Measurements from ENCODE around the gene CHTF18. TPM values are rescaled to one million over a fixed set of nuclear protein-coding genes. Genes with fewer than 3 reads are reported as not detected.

The CHTF18 gene
- total and polyA plus RNA-seq, 9 donors: 0.32 to 25.5 (median 18.7) TPM

- 68 to 82% (median 74%) methylated on average over 15 to 17 of the region's 17 CpGs for WGBS, 3 donors
- H3K4me3 ChIP-seq: no peak overlapping the region
- no peaks in the 10 kb centered on the region for H3K4me1 ChIP-seq (ENCODE audit: insufficient read depth)
- H3K9me3 ChIP-seq: no peaks in the 10 kb centered on the region
- no peak overlapping the region for H3K27ac ChIP-seq
- H3K36me3 ChIP-seq: no peaks in the 10 kb centered on the region
- intact Hi-C loops (cut with DNase I): no loop called here
- H3K27me3 ChIP-seq: no peaks in the 10 kb centered on the region
- no peak for DNase-seq
- TF ChIP-seq, protein P1, sequence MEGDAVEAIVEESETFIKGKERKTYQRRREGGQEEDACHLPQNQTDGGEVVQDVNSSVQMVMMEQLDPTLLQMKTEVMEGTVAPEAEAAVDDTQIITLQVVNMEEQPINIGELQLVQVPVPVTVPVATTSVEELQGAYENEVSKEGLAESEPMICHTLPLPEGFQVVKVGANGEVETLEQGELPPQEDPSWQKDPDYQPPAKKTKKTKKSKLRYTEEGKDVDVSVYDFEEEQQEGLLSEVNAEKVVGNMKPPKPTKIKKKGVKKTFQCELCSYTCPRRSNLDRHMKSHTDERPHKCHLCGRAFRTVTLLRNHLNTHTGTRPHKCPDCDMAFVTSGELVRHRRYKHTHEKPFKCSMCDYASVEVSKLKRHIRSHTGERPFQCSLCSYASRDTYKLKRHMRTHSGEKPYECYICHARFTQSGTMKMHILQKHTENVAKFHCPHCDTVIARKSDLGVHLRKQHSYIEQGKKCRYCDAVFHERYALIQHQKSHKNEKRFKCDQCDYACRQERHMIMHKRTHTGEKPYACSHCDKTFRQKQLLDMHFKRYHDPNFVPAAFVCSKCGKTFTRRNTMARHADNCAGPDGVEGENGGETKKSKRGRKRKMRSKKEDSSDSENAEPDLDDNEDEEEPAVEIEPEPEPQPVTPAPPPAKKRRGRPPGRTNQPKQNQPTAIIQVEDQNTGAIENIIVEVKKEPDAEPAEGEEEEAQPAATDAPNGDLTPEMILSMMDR (IDR thresholded peaks at IDR 0.05): no peak
- no peak for TF ChIP-seq POLR2A (IDR thresholded peaks at IDR 0.05)
- TF ChIP-seq EP300 (IDR thresholded peaks at IDR 0.05): no peak
These were observed 25.7 kb upstream of the CHTF18 start for GRCh38 chr16:762595-763268.

GRCh38 chr16:763369-764183 lies 24.8 kb upstream of the CHTF18 start:
- TF ChIP-seq, protein P1 (IDR thresholded peaks at IDR 0.05): no peak
- TF ChIP-seq EP300 (IDR thresholded peaks at IDR 0.05) (no peak), POLR2A (IDR thresholded peaks at IDR 0.05) (no peak)
- no peaks in the 10 kb centered on the region for H3K36me3 ChIP-seq
- no peaks in the 10 kb centered on the region for H3K27me3 ChIP-seq
- H3K4me3 ChIP-seq: no peak overlapping the region
- DNase-seq: no peak
- H3K9me3 ChIP-seq: no peaks in the 10 kb centered on the region
- 49 to 58% (median 50%) methylated on average over 14 to 21 of the region's 21 CpGs for WGBS, 3 donors
- intact Hi-C loops (cut with DNase I): no loop called here
- no peak overlapping the region for H3K27ac ChIP-seq
- H3K4me1 ChIP-seq (ENCODE audit: insufficient read depth): no peaks in the 10 kb centered on the region

- Histone ChIP-seq H3K4me3 (no peak overlapping the region), H3K27me3 (no peaks in the 10 kb centered on the region), H3K4me1 (ENCODE audit: insufficient read depth) (no peaks in the 10 kb centered on the region), H3K27ac (no peak overlapping the region), H3K9me3 (no peaks in the 10 kb centered on the region), H3K36me3 (no peaks in the 10 kb centered on the region)
- intact Hi-C loops (cut with DNase I): no loop called here
- 29 to 40% (median 30%) methylated on average over 14 to 20 of the region's 20 CpGs for WGBS, 3 donors
- TF ChIP-seq POLR2A (IDR thresholded peaks at IDR 0.05): no peak
- TF ChIP-seq, protein P1 (IDR thresholded peaks at IDR 0.05): no peak
- TF ChIP-seq EP300 (IDR thresholded peaks at IDR 0.05): no peak
- DNase-seq: no peak
These were observed 24.2 kb upstream of the CHTF18 start for GRCh38 chr16:764184-764750.

DNA sequence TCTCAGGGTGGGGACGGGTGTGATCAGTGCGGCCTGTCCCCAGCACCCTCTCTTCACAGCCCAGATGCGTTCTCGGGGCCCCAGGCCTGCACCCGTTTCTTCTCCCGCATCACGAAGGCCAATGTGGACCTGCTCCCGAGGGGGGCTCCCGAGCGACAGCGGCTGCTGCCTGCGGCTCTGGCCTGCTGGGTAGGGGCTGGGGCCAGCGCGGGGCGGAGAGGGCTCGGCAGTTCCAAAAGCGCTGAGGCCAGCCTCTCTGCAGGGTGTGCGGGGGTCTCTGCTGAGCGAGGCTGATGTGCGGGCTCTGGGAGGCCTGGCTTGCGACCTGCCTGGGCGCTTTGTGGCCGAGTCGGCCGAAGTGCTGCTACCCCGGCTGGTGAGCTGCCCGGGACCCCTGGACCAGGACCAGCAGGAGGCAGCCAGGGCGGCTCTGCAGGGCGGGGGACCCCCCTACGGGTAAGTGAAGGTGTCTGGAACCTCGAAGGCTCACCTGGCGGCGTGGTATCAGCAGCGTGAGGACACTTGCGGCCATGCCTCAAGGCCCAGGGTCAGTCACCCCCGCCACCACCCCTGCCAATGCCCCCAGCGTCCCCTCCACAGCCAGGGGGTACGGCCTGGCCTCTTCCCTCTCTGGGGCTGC lies 23.5 kb upstream of the CHTF18 start:
- no peaks in the 10 kb centered on the region for H3K9me3 ChIP-seq
- no peak for DNase-seq
- no peaks in the 10 kb centered on the region for H3K36me3 ChIP-seq
- WGBS, 3 donors: 80 to 84% (median 81%) methylated on average over 34 to 38 of the region's 38 CpGs
- TF ChIP-seq EP300 (IDR thresholded peaks at IDR 0.05): no peak
- TF ChIP-seq, protein P1 (IDR thresholded peaks at IDR 0.05): no peak
- no peak for TF ChIP-seq POLR2A (IDR thresholded peaks at IDR 0.05)
- H3K27me3 ChIP-seq: no peaks in the 10 kb centered on the region
- H3K4me3 ChIP-seq: no peak overlapping the region
- H3K4me1 ChIP-seq (ENCODE audit: insufficient read depth): no peaks in the 10 kb centered on the region
- intact Hi-C loops (cut with DNase I): no loop called here
- no peak overlapping the region for H3K27ac ChIP-seq
